ENCODE data around the gene TRDN.

DNA sequence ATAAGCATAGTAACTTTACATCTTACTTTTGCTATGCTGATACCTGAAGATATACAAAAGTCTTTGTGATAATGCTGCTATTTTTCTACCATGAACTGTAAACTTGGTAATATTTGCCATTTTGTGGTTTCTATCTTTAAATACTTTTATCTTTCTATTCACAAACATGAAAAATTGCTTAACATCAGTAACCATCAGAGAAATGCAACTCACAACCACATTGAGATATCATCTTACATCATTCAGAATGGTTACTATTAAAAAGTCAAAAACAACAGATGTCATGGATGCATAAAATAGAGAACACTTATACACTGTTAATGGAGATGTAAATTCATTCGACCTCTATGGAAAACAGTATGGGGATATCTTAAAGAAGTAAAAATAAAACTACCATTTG, 112.0 kb downstream of the TRDN start:
- no peak for TF ChIP-seq POLR2A (IDR thresholded peaks at IDR 0.05)
- TF ChIP-seq, protein P1, sequence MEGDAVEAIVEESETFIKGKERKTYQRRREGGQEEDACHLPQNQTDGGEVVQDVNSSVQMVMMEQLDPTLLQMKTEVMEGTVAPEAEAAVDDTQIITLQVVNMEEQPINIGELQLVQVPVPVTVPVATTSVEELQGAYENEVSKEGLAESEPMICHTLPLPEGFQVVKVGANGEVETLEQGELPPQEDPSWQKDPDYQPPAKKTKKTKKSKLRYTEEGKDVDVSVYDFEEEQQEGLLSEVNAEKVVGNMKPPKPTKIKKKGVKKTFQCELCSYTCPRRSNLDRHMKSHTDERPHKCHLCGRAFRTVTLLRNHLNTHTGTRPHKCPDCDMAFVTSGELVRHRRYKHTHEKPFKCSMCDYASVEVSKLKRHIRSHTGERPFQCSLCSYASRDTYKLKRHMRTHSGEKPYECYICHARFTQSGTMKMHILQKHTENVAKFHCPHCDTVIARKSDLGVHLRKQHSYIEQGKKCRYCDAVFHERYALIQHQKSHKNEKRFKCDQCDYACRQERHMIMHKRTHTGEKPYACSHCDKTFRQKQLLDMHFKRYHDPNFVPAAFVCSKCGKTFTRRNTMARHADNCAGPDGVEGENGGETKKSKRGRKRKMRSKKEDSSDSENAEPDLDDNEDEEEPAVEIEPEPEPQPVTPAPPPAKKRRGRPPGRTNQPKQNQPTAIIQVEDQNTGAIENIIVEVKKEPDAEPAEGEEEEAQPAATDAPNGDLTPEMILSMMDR (IDR thresholded peaks at IDR 0.05): no peak
